Measurements from ENCODE around the gene MGAT4C.

DNA sequence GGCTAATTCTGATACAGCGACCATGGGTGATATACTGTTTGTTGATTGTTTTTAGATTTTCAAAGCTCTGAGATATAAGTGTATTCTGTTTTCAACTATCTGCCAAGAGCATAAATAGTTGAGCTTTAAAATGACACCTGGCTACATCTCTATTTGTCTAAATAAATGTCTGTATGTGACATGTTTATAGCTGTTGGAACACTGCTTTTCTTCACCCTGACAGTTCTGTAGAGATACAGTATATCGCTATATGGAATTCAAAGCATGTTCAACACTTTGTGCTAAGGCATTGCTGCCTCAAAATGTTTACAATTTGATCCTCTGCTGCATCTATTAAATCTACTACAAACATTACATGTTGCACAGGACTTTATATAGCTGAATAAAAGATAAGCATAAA, 27.4 kb upstream of the MGAT4C start:
- TF ChIP-seq, protein P1, sequence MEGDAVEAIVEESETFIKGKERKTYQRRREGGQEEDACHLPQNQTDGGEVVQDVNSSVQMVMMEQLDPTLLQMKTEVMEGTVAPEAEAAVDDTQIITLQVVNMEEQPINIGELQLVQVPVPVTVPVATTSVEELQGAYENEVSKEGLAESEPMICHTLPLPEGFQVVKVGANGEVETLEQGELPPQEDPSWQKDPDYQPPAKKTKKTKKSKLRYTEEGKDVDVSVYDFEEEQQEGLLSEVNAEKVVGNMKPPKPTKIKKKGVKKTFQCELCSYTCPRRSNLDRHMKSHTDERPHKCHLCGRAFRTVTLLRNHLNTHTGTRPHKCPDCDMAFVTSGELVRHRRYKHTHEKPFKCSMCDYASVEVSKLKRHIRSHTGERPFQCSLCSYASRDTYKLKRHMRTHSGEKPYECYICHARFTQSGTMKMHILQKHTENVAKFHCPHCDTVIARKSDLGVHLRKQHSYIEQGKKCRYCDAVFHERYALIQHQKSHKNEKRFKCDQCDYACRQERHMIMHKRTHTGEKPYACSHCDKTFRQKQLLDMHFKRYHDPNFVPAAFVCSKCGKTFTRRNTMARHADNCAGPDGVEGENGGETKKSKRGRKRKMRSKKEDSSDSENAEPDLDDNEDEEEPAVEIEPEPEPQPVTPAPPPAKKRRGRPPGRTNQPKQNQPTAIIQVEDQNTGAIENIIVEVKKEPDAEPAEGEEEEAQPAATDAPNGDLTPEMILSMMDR (conservative IDR thresholded peaks at IDR 0.05), result no peak
- no peak for TF ChIP-seq EZH2 (IDR thresholded peaks at IDR 0.05; ENCODE audit: low read depth)

Measured in PC-9 (cell line).